Heart left ventricle (tissue), 13 donors: ENCODE data around the gene MMUT.

Experiments used
- POLR2A ChIP-seq, 2 donors: fragments of 450-650 bp; IDR thresholded peaks; one replicate each; pipeline ENCODE4 v1.6.1; 2017; ENCODE audit warnings: antibody characterized with exemption in 2 of 2, mild to moderate bottlenecking in 2 of 2, moderate library complexity in 2 of 2
- TF ChIP-seq, protein P1 (sequence below), 12 donors: fragments of 200-600 bp; sonication (generic) in 4 of 12; IDR thresholded peaks; one replicate each; pipeline versions ENCODE4 v1.5.0 to v1.8.0; 2018 to 2022; ENCODE audit warnings: antibody characterized with exemption in 12 of 12, mild to moderate bottlenecking in 5 of 12
- donor health status: ischemic (EF 13 %, LVEDD 7.1; RV severe dilation, severe dysfunction).
- donor health status: DM: no; HTN: yes; CAD: no.
- donor health status: DM: no; HTN: no; CAD: no.
- donor health status: ischemic (EF 25% LVEDD 6.9; RV normal size, moderate dysfunction).
- donor health status: ischemic (EF 25% LVEDD 5.7; RV mildly dilated, moderate dysfunction).
- donor health status: ischemic (EF 35%, LVEDD 5.7; RV mildly dilated, moderate dysfunction).
- donor health status: nonischemic (EF 11% LVEDD 7.7; RV severe dilation, severe dysfunction).
- donor health status: DM: yes; HTN: yes; CAD: no.
- donor health status: PGD.
- donor health status: ischemic (EF 29% LVEDD 5.4; RV normal size, mild dysfunction).
- donor health status: nonischemic (EF 23%, LVEDD 6.1; RV moderate dilation, normal function).

DNA sequence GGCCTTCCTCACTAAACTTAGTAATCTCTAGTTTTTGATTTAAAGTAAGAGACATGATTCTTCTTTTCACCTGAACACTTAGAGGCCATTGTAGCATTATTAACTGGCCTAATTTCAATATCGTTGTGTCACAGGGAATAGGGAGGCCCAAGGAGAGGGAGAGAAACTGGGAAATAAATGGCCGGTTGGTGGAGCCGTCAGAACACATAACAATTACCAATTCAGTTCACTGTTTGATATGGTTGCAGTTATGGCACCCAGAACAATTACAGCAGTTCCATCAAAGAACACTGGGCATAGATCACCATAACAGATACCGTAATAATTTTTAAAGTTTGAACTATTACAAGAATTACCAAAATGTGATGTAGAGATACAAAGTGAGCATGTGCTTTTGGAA is 27.6 kb upstream of the MMUT start:
- TF ChIP-seq, protein P1, sequence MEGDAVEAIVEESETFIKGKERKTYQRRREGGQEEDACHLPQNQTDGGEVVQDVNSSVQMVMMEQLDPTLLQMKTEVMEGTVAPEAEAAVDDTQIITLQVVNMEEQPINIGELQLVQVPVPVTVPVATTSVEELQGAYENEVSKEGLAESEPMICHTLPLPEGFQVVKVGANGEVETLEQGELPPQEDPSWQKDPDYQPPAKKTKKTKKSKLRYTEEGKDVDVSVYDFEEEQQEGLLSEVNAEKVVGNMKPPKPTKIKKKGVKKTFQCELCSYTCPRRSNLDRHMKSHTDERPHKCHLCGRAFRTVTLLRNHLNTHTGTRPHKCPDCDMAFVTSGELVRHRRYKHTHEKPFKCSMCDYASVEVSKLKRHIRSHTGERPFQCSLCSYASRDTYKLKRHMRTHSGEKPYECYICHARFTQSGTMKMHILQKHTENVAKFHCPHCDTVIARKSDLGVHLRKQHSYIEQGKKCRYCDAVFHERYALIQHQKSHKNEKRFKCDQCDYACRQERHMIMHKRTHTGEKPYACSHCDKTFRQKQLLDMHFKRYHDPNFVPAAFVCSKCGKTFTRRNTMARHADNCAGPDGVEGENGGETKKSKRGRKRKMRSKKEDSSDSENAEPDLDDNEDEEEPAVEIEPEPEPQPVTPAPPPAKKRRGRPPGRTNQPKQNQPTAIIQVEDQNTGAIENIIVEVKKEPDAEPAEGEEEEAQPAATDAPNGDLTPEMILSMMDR (IDR thresholded peaks at IDR 0.05): no peak
- no peak for TF ChIP-seq POLR2A (IDR thresholded peaks at IDR 0.05)
